Muscle of leg (tissue), 11 donors: ENCODE data around the gene IL32. TPM values are rescaled to one million over a fixed set of nuclear protein-coding genes. Genes with fewer than 3 reads are reported as not detected.

Source experiments
- DNase-seq: peaks from one replicate; pipeline ENCODE4 v3.0.0; 2013
- H3K27ac ChIP-seq: one replicate; pipeline ENCODE4 v1.5.1; 2013; ENCODE audit warnings: mild to moderate bottlenecking, low read length, control low read depth
- H3K27me3 ChIP-seq: one replicate; pipeline ENCODE4 v1.6.1; 2013; ENCODE audit warnings: low read length; ENCODE audit not compliant: control insufficient read depth, insufficient read depth
- H3K36me3 ChIP-seq: one replicate; pipeline ENCODE4 v1.6.1; 2013; ENCODE audit warnings: low read length; ENCODE audit not compliant: control insufficient read depth, insufficient read depth
- H3K4me1 ChIP-seq: one replicate; pipeline ENCODE4 v1.6.1; 2013; ENCODE audit warnings: low read length; ENCODE audit not compliant: control insufficient read depth, insufficient read depth
- H3K4me3 ChIP-seq: one replicate; pipeline ENCODE4 v1.5.1; 2013; ENCODE audit warnings: low read length, control low read depth
- H3K9me3 ChIP-seq: replicated peaks from 2 replicates; pipeline ENCODE4 v1.6.1; 2013; ENCODE audit warnings: low read depth, low read length; ENCODE audit not compliant: control insufficient read depth
- WGBS: methylation state at CpG from one replicate; pipeline ENCODE4 v1.1.5; 2013; ENCODE audit warnings: missing lambda C conversion rate; ENCODE audit not compliant: insufficient coverage; 5-methylcytosine and 5-hydroxymethylcytosine counted together
- polyA plus RNA-seq, 8 donors: library from polyadenylated mRNA; unstranded; fragments of 120-200 nt; gene quantifications; one replicate each; pipeline versions ENCODE4 v1.2.1 to v1.2.3, GENCODE V29; 2013; ENCODE audit warnings: inconsistent platforms in 1 of 8, low replicate concordance in 1 of 8; ENCODE audit not compliant: insufficient read length in 8 of 8, insufficient read depth in 1 of 8
- total RNA-seq: library from RNA; stranded (reverse); fragments of 120-200 nt; gene quantifications from one replicate; pipeline ENCODE4 v1.2.4, GENCODE V29; 2013

Gene IL32
- total and polyA plus RNA-seq, 9 donors, result 28.9 to 166 (median 116) TPM

GRCh38 chr16:3087243-3088235 is 22.1 kb downstream of the IL32 start:
- 40% methylated on average over 17 of the region's 18 CpGs for WGBS
- H3K9me3 ChIP-seq, result no peaks in the 10 kb centered on the region
- peak; percentile 84 for DNase-seq
- H3K27ac ChIP-seq, result peak overlapping the region; percentile 86
- peaks cover 37% of the 10 kb centered on the region for H3K4me1 ChIP-seq
- no peaks in the 10 kb centered on the region for H3K36me3 ChIP-seq
- H3K4me3 ChIP-seq, result peak overlapping the region; percentile 7
- peaks cover 10% of the 10 kb centered on the region for H3K27me3 ChIP-seq

- no peaks in the 10 kb centered on the region for H3K9me3 ChIP-seq
- whole genome bisulfite sequencing, result 49% methylated on average over 4 of the region's 7 CpGs
- H3K27ac ChIP-seq, result peak overlapping the region; percentile 86
- peak; percentile 46 for DNase-seq
- no peaks in the 10 kb centered on the region for H3K36me3 ChIP-seq
- H3K4me1 ChIP-seq, result peaks cover 42% of the 10 kb centered on the region
- H3K4me3 ChIP-seq, result no peak overlapping the region
- peaks cover 10% of the 10 kb centered on the region for H3K27me3 ChIP-seq
Observed at GRCh38 chr16:3088450-3088849, 23.0 kb downstream of the IL32 start.

GRCh38 chr16:3088925-3089716 is 23.7 kb downstream of the IL32 start:
- no peaks in the 10 kb centered on the region for H3K36me3 ChIP-seq
- peaks cover 42% of the 10 kb centered on the region for H3K4me1 ChIP-seq
- DNase-seq, result no peak
- H3K27me3 ChIP-seq, result peaks cover 10% of the 10 kb centered on the region
- 89% methylated on average over 71 of the region's 71 CpGs for WGBS
- H3K9me3 ChIP-seq, result no peaks in the 10 kb centered on the region
- no peak overlapping the region for H3K4me3 ChIP-seq
- peak overlapping the region; percentile 86 for H3K27ac ChIP-seq

GRCh38 chr16:3089717-3090592 is 24.5 kb downstream of the IL32 start:
- Histone ChIP-seq H3K36me3 (no peaks in the 10 kb centered on the region), H3K4me3 (no peak overlapping the region), H3K4me1 (peaks cover 42% of the 10 kb centered on the region), H3K27me3 (peaks cover 10% of the 10 kb centered on the region), H3K27ac (no peak overlapping the region), H3K9me3 (no peaks in the 10 kb centered on the region)
- no peak for DNase-seq
- 94% methylated on average over 81 of the region's 81 CpGs for WGBS

- Histone ChIP-seq H3K4me1 (peaks cover 38% of the 10 kb centered on the region), H3K27me3 (peaks cover 10% of the 10 kb centered on the region), H3K27ac (no peak overlapping the region), H3K4me3 (no peak overlapping the region), H3K9me3 (no peaks in the 10 kb centered on the region), H3K36me3 (no peaks in the 10 kb centered on the region)
- no peak for DNase-seq
- WGBS, result 83% methylated on average over 7 of the region's 8 CpGs
Observed at GRCh38 chr16:3091551-3091950, 26.1 kb downstream of the IL32 start.

- H3K27ac ChIP-seq, result no peak overlapping the region
- H3K9me3 ChIP-seq, result no peaks in the 10 kb centered on the region
- H3K4me3 ChIP-seq, result no peak overlapping the region
- 37% methylated on average over 18 of the region's 20 CpGs for WGBS
- no peak for DNase-seq
- H3K36me3 ChIP-seq, result no peaks in the 10 kb centered on the region
- peaks cover 15% of the 10 kb centered on the region for H3K27me3 ChIP-seq
- peaks cover 28% of the 10 kb centered on the region for H3K4me1 ChIP-seq
Observed at GRCh38 chr16:3092501-3092941, 27.1 kb downstream of the IL32 start.

GRCh38 chr16:3094289-3095027 is 29.0 kb downstream of the IL32 start:
- Histone ChIP-seq H3K4me3 (no peak overlapping the region), H3K36me3 (no peaks in the 10 kb centered on the region), H3K27ac (no peak overlapping the region), H3K27me3 (peaks cover 32% of the 10 kb centered on the region), H3K9me3 (no peaks in the 10 kb centered on the region), H3K4me1 (peaks cover 15% of the 10 kb centered on the region)
- no peak for DNase-seq
- WGBS, result 42% methylated on average over 2 of the region's 22 CpGs

GRCh38 chr16:3095869-3096268 is 30.4 kb downstream of the IL32 start:
- Histone ChIP-seq H3K4me3 (no peak overlapping the region), H3K4me1 (peaks cover 27% of the 10 kb centered on the region), H3K27me3 (peaks cover 42% of the 10 kb centered on the region), H3K36me3 (no peaks in the 10 kb centered on the region), H3K27ac (no peak overlapping the region), H3K9me3 (no peaks in the 10 kb centered on the region)
- WGBS, result no CpG with 5 or more reads among the region's 4 CpGs
- DNase-seq, result peak; percentile 44

GRCh38 chr16:3096362-3096761 is 30.9 kb downstream of the IL32 start:
- peak; percentile 3 for DNase-seq
- H3K27me3 ChIP-seq, result peaks cover 46% of the 10 kb centered on the region
- WGBS, result 74% methylated on average over 5 of the region's 6 CpGs
- H3K4me1 ChIP-seq, result peaks cover 31% of the 10 kb centered on the region
- no peak overlapping the region for H3K4me3 ChIP-seq
- H3K27ac ChIP-seq, result no peak overlapping the region
- no peaks in the 10 kb centered on the region for H3K9me3 ChIP-seq
- no peaks in the 10 kb centered on the region for H3K36me3 ChIP-seq
